Gastroesophageal sphincter (tissue), 3 donors: ENCODE results near the gene RASSF5.
"Not testable (repeated sequence)": the region's sequence is repeated elsewhere in the genome, so short reads cannot be mapped to it uniquely, and the experiment has no call there.

Experiments used
- EP300 ChIP-seq: sonication (generic); formaldehyde crosslinking; IDR thresholded peaks from one replicate; pipeline ENCODE4 v1.6.1; 2017; ENCODE audit warnings: antibody characterized with exemption, mild to moderate bottlenecking
- POLR2A ChIP-seq, 2 donors: fragments of 450-650 bp; IDR thresholded peaks; one replicate each; pipeline ENCODE4 v1.6.1; 2017; ENCODE audit warnings: antibody characterized with exemption in 2 of 2, mild to moderate bottlenecking in 2 of 2, moderate library complexity in 1 of 2
- POLR2AphosphoS5 ChIP-seq: sonication (generic); formaldehyde crosslinking; IDR thresholded peaks from one replicate; pipeline ENCODE4 v1.6.1; 2017; ENCODE audit warnings: antibody characterized with exemption
- TF ChIP-seq, protein P1 (sequence below), 4 experiments: fragments of 200-600 bp in 2 of 4; fragments of 450-650 bp in 2 of 4; sonication (generic) in 1 of 4; IDR thresholded peaks; one replicate each; pipeline ENCODE4 v1.5.1; 2017 to 2019; ENCODE audit warnings: antibody characterized with exemption in 4 of 4, mild to moderate bottlenecking in 2 of 4, moderate library complexity in 2 of 4

DNA sequence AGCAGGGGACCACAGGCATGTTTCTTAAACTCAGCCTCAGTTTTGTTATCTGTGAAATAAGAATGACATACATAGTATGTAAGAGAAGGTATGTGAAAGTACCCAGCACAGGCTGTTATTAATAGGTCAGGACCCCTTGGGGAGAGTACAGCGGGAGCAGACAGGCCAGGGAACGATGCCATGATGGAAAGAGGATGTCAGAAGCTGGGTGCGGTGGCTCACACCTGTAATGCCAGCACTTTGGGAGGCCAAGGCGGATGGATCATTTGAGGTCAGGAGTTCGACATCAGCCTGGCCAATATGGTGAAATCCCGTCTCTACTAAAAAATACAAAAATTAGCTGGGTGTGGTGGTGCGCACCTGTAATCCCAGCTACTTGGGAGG, 73.8 kb downstream of the RASSF5 start:
- not testable (repeated sequence) for TF ChIP-seq POLR2A (IDR thresholded peaks at IDR 0.05); POLR2AphosphoS5; EP300
- TF ChIP-seq, protein P1, sequence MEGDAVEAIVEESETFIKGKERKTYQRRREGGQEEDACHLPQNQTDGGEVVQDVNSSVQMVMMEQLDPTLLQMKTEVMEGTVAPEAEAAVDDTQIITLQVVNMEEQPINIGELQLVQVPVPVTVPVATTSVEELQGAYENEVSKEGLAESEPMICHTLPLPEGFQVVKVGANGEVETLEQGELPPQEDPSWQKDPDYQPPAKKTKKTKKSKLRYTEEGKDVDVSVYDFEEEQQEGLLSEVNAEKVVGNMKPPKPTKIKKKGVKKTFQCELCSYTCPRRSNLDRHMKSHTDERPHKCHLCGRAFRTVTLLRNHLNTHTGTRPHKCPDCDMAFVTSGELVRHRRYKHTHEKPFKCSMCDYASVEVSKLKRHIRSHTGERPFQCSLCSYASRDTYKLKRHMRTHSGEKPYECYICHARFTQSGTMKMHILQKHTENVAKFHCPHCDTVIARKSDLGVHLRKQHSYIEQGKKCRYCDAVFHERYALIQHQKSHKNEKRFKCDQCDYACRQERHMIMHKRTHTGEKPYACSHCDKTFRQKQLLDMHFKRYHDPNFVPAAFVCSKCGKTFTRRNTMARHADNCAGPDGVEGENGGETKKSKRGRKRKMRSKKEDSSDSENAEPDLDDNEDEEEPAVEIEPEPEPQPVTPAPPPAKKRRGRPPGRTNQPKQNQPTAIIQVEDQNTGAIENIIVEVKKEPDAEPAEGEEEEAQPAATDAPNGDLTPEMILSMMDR (IDR thresholded peaks at IDR 0.05), result not testable (repeated sequence)
